ENCODE measurements around the gene RSPH1.

Gene RSPH1

GRCh38 chr21:42496120-42496838 is at the start of gene RSPH1:
Gene RSPH1, minus strand, starts transcription at chr21:42496224. Its CDS starts 38 bp downstream, at chr21:42496186.
- H3K4me3 ChIP-seq (ENCODE audit: low read length), result peak within 1 kb of the TSS; percentile 62; the same call in 1 of the 2 replicates
- no peak for TF ChIP-seq ZNF274 (IDR thresholded peaks at IDR 0.05; ENCODE audit: low read depth, low read length)

- H3K4me3 ChIP-seq (ENCODE audit: low read length), result no peak overlapping the region
Observed at GRCh38 chr21:42545745-42546144, 49.7 kb upstream of the RSPH1 start.

GRCh38 chr21:42545317-42545716 is 49.3 kb upstream of the RSPH1 start:
- no peak overlapping the region for H3K4me3 ChIP-seq (ENCODE audit: low read length)
- TF ChIP-seq ZNF274 (IDR thresholded peaks at IDR 0.05; ENCODE audit: low read depth, low read length), result no peak

More at GRCh38 chr21:42545745-42546144, 49.7 kb upstream of the RSPH1 start:
- no peak for TF ChIP-seq ZNF274 (IDR thresholded peaks at IDR 0.05; ENCODE audit: low read depth, low read length)

GRCh38 chr21:42544544-42544943 is 48.5 kb upstream of the RSPH1 start:
- no peak for TF ChIP-seq ZNF274 (IDR thresholded peaks at IDR 0.05; ENCODE audit: low read depth, low read length)
- no peak overlapping the region for H3K4me3 ChIP-seq (ENCODE audit: low read length)

- no peak for TF ChIP-seq ZNF274 (IDR thresholded peaks at IDR 0.05; ENCODE audit: low read depth, low read length)
- H3K4me3 ChIP-seq (ENCODE audit: low read length), result no peak overlapping the region
Observed at GRCh38 chr21:42543106-42543847, 47.3 kb upstream of the RSPH1 start.

- H3K4me3 ChIP-seq (ENCODE audit: low read length), result no peak overlapping the region
- no peak for TF ChIP-seq ZNF274 (IDR thresholded peaks at IDR 0.05; ENCODE audit: low read depth, low read length)
Observed at GRCh38 chr21:42542596-42542995, 46.6 kb upstream of the RSPH1 start.

- no peak overlapping the region for H3K4me3 ChIP-seq (ENCODE audit: low read length)
- no peak for TF ChIP-seq ZNF274 (IDR thresholded peaks at IDR 0.05; ENCODE audit: low read depth, low read length)
Observed at GRCh38 chr21:42542196-42542595, 46.2 kb upstream of the RSPH1 start.

- no peak overlapping the region for H3K4me3 ChIP-seq (ENCODE audit: low read length)
- TF ChIP-seq ZNF274 (IDR thresholded peaks at IDR 0.05; ENCODE audit: low read depth, low read length), result no peak
Observed at GRCh38 chr21:42541618-42542017, 45.6 kb upstream of the RSPH1 start.

- TF ChIP-seq ZNF274 (IDR thresholded peaks at IDR 0.05; ENCODE audit: low read depth, low read length), result no peak
- no peak overlapping the region for H3K4me3 ChIP-seq (ENCODE audit: low read length)
Observed at GRCh38 chr21:42541174-42541573, 45.1 kb upstream of the RSPH1 start.

GRCh38 chr21:42540396-42540795 is 44.4 kb upstream of the RSPH1 start:
- no peak for TF ChIP-seq ZNF274 (IDR thresholded peaks at IDR 0.05; ENCODE audit: low read depth, low read length)

GRCh38 chr21:42539931-42540343 is 43.9 kb upstream of the RSPH1 start:
- no peak overlapping the region for H3K4me3 ChIP-seq (ENCODE audit: low read length)
- no peak for TF ChIP-seq ZNF274 (IDR thresholded peaks at IDR 0.05; ENCODE audit: low read depth, low read length)

More at GRCh38 chr21:42540396-42540795, 44.4 kb upstream of the RSPH1 start:
- H3K4me3 ChIP-seq (ENCODE audit: low read length), result no peak overlapping the region

- H3K4me3 ChIP-seq (ENCODE audit: low read length), result no peak overlapping the region
- no peak for TF ChIP-seq ZNF274 (IDR thresholded peaks at IDR 0.05; ENCODE audit: low read depth, low read length)
Observed at GRCh38 chr21:42539342-42539741, 43.3 kb upstream of the RSPH1 start.

GRCh38 chr21:42538479-42539275 is 42.7 kb upstream of the RSPH1 start:
- H3K4me3 ChIP-seq (ENCODE audit: low read length), result no peak overlapping the region
- TF ChIP-seq ZNF274 (IDR thresholded peaks at IDR 0.05; ENCODE audit: low read depth, low read length), result no peak

GRCh38 chr21:42537106-42537742 is 41.2 kb upstream of the RSPH1 start:
- no peak for TF ChIP-seq ZNF274 (IDR thresholded peaks at IDR 0.05; ENCODE audit: low read depth, low read length)

More at GRCh38 chr21:42537106-42537742, 41.2 kb upstream of the RSPH1 start:
- no peak overlapping the region for H3K4me3 ChIP-seq (ENCODE audit: low read length)
